Measurements from ENCODE around the gene SYNJ2BP.
"Not testable (repeated sequence)": the region's sequence is repeated elsewhere in the genome, so short reads cannot be mapped to it uniquely, and the experiment has no call there.

The SYNJ2BP gene, protein sequence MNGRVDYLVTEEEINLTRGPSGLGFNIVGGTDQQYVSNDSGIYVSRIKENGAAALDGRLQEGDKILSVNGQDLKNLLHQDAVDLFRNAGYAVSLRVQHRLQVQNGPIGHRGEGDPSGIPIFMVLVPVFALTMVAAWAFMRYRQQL

DNA sequence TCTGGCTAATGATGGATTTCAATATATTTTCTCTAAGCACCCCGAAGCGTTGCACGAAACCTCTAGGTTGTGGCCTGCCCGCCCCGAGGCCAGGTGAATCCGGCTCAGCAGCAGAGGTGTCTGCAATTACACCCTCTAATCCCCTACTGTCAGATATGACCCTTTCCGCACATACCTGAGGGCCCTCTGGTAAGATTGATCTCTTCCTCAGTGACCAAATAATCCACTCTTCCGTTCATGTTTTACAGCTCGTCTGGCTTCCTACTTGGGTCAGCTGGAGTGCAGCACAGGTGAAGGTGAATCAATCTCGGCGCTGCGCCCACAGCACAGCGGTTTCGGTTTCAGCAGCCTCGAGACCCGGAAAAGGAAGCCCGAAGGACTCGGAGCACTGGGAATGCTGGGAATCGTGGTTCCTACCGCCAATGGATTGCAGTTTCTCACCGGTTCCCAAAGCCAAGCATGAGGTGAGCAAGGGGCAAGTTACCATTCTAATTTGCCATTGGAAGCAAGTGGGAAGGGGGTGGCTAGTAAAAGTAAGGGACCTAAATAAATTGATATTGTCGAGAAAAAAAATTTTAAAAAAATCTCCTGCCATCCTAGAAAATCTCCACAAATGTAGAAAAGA lies at the start of gene SYNJ2BP:
Gene SYNJ2BP (minus strand): TSS at position 366 of the 625 bp plus-strand sequence. CDS start 127 bp downstream, at position 239.
- in situ Hi-C loops (cut with MboI; ENCODE audit: low sequenced_read_pairs) = no loop called here

- in situ Hi-C loops (cut with MboI; ENCODE audit: low sequenced_read_pairs) = no loop called here
These were observed 37.8 kb upstream of the SYNJ2BP start for GRCh38 chr14:70454731-70455130.

GRCh38 chr14:70451874-70452273 lies 35.0 kb upstream of the SYNJ2BP start, which contains the start of gene ADAM21:
Gene ADAM21, plus strand, starts transcription at chr14:70452174. Its CDS starts 5,326 bp downstream, at chr14:70457500.
- in situ Hi-C loops (cut with MboI; ENCODE audit: low sequenced_read_pairs) = no loop called here

DNA sequence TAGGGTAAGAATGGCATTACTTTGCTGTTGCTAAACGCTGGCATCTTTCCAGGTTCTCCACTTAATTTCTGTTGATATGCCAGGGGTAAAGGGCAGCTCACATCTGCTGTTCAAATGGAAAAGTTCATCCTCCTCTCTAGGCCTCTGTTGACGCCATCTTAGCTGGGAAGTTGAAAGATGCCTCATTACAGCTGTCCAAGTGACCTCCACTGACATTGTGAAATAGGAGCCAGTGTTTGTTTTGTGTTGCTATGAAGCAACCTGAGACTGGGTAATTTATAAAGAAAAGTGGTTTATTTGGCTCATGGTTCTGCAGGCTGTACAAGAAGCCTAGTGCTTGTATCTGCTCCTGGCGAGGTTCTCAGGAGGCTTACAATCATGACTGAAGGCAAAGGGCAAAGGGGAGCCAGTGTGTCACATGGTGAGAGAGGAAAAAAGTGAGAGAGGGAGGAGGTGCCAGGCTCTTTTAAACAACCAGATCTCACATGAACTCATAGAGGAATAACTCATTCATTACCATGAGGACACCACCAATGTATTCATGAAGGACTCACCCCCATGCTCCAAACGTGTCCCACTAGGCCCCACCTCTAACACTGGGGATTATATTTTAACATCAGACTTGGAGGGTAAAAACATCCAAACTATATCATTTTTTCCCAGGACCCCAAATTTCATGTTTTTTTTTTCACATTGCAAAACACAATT lies 31.9 kb upstream of the SYNJ2BP start:
- in situ Hi-C loops (cut with MboI; ENCODE audit: low sequenced_read_pairs) = no loop called here

DNA sequence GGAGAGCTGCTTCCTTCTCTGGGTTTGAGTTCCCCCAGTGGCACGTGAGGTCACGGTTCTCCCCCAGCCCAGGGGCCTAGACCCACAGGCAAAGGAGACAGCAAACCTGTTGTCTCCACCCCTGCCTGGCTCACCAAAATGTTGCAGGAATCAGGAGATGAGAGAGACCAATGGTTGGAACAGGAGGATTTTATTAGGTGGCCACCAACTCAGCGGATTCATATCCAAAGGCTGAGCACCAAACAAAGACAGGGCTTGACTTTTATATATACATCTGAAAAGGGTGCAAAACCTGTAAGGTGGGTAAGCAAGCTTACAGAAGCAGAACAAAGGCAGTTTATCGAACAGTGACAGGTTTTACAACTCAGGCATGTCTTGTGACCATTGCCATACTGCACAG lies 25.9 kb upstream of the SYNJ2BP start:
- in situ Hi-C loops (cut with MboI; ENCODE audit: low sequenced_read_pairs) = no loop called here

- in situ Hi-C loops (cut with MboI; ENCODE audit: low sequenced_read_pairs) = no loop called here
These were observed 24.8 kb upstream of the SYNJ2BP start for GRCh38 chr14:70441641-70442040.

DNA sequence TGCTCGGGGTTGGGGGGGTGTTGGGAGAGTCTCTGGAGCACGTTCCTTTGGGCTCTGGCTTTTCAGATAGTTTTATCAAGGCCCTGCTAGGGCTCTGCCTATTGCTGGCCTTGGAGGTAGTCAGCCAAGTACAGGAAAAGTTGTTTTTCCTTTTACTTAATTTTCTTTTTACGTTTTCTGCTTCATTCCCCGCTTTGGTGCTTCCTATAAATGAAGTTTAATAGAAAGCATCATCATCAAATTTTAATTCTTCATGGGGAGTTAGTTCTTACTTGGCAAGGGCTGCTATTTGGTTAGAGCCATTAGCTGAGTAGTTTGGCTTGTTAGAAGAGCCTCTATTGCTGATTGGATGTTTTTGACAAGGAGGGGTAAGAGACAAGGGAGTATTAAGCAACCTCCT lies 20.0 kb upstream of the SYNJ2BP start:
- in situ Hi-C loops (cut with MboI; ENCODE audit: low sequenced_read_pairs) = no loop called here

DNA sequence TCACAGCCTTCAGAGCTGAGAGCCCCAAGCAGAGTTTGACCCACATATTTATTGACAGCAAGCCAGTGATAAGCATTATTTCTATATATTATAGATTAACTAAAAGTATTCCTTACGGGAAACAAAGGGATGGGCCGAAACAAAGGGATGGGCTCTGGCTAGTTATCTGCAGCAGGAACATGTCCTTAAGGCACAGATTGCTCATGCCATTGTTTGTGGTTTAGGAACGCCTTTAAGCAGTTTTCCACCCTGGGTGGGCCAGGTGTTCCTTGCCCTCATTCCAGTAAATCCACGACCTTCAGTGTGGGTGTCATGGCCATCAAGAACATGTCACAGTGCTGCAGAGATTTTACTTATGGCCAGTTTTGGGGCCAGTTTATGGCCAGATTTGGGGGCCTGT lies 9.7 kb upstream of the SYNJ2BP start:
- in situ Hi-C loops (cut with MboI; ENCODE audit: low sequenced_read_pairs) = not testable (repeated sequence)

DNA sequence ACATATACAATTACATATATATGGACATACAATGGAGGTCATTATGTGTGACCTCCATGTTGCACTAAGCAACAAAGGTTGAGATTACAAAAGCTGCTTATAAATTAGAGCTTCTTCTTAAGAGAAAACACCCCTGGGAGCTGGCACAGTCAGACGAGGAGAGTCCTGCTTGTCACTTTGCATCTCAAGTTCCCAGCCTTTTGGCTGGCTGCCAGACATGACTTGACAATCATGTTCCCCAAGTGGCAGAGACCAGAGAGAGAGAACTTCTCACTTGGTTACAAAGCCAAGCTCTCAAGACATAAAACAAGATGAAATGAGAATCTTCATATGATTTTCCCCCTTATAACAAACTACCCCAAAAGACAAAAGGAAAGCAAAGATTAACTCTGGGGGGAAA lies 8.5 kb upstream of the SYNJ2BP start:
- in situ Hi-C loops (cut with MboI; ENCODE audit: low sequenced_read_pairs) = no loop called here

DNA sequence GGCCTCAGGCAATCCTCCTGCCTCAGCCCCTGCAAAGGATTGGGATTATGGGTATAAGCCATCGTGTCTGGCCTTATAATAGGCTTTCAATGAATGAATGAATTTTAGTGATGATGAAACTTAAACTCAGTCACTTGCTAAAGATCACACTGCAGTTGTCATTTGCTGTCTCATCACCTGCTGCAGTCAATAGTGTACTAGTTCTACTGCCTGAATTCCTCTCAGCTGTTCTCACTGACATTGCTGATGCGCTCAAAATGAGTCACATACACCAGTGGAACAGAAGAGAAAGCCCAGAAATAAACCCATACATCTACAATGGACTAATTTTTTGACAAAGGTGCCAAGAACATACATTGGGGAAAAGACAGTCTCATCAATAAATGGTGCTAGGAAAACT lies 5.6 kb upstream of the SYNJ2BP start:
- in situ Hi-C loops (cut with MboI; ENCODE audit: low sequenced_read_pairs) = no loop called here

DNA sequence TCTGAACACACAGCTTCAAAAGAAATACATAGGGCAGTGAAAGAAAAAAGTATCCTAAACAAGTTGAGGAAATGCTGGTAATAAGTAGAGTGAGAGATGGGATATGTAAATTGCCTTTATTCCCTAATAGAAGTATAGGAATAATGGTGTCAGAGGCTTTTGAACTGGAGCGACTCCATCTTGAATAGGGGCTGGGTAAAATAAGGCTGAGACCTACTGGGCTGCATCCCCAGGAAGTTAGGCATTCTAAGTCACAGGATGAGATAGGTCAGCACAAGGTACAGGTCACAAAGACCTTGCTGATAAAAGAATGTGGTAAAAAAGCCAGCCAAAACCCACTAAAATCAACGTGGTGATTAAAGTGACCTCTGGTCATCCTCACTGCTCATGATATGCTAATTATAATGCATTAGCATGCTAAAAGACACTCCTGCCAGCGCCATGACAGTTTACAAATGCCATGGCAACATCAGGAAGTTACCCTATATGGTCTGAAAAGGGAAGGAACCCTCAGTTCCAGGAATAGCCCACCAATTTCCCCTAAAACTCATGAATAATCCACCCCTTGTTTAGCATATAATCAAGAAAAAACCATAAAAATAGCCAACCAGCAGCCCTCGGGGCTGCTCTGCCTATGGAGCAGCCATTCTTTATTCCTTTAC lies 2.5 kb upstream of the SYNJ2BP start:
- in situ Hi-C loops (cut with MboI; ENCODE audit: low sequenced_read_pairs) = not testable (repeated sequence)

DNA sequence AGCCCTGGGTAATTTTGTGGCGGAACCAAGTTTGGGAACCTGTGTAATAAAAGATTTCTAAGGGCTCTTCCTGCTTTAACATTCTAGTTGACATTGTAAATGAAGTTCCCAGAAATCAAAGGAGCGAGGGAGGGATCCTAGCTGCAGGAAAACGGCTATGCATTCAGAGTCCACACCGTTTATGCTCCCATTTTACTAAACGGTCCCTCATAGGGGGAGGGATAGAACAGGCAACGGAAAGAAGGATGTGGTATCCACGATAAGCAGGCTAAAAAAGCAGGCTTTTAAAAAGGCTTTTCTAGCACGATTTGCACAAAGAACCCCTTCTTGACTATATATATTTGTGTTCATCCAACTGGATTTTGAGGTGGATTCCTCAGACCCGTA lies 559 bp downstream of the SYNJ2BP start:
- in situ Hi-C loops (cut with MboI; ENCODE audit: low sequenced_read_pairs) = no loop called here

DNA sequence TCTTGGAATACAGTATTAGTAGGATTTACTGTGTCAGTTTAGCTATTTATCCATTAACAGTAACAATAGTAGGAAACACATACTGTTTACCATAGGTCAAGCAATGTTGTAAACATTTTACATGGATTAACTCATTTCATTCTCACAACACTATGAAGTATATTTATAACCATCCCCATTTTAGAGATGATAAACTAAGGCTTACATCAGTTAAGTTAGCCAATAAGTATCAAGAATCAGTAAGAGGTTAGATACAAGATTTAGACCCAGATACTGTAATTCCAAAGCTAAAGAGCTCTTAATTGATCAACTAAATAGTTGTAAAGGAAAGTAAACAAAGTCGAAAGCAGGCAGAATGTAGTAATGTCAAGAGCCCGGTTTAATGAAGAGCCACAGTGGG lies 1.1 kb downstream of the SYNJ2BP start:
- in situ Hi-C loops (cut with MboI; ENCODE audit: low sequenced_read_pairs) = no loop called here

- in situ Hi-C loops (cut with MboI; ENCODE audit: low sequenced_read_pairs) = no loop called here
These were observed 9.3 kb downstream of the SYNJ2BP start for GRCh38 chr14:70407621-70408020.

DNA sequence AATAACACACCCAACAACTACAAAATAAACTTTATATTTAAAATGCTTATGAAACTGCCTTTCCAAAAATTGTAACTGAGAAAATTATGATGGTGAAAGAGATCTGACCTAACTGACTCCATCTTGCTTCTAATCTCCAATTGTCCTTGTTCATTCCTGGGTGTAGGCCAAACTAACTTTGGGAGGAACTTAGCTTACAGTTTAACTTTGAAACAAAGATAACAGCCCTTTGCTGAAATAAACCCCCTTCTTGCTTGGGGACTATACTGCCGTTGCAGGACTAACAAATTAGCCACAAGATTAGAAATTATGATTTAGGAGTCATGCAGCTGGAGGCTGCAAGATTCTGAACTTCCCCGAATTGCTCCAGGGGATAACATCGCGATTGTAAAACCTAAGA lies 10.7 kb downstream of the SYNJ2BP start:
- in situ Hi-C loops (cut with MboI; ENCODE audit: low sequenced_read_pairs) = not testable (repeated sequence)

GRCh38 chr14:70403335-70403734 lies 13.6 kb downstream of the SYNJ2BP start:
- in situ Hi-C loops (cut with MboI; ENCODE audit: low sequenced_read_pairs) = not testable (repeated sequence)

- in situ Hi-C loops (cut with MboI; ENCODE audit: low sequenced_read_pairs) = no loop called here
These were observed 15.2 kb downstream of the SYNJ2BP start for GRCh38 chr14:70401643-70402042.

DNA sequence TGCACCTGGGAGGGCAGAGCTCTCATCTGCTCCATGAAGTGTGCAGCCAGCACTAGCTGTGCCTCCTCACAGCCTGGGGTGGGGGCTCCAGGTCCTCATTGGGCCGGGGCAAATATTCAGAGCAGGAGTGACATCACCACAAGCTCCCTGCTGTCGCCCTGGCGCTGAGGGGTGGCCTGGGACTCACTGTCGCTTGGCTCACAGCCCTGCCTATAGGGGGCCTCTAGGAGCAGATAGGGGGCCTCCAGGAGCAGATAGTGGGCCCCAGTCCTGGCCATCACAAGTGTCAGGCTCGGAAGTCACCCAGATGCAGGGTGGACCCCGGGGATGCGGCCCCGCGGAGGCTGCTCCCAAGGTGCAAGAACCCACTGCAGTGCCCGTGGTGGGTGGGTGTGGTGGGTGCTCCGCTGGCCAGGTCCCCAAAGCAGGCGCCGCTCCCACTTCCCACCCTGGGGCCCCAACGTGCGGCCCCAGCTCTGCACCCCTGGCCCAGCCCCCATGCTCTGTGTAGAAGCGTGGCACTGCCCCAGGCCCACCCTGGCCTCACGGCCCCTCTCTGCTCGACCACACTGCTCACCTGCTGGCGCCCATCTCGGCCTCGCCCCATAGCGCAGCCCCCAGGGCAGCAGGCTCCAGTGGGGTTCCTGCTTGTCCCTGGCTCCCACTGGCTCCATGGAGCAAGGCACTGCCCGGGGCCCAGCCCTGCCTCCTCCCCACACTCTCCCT lies 18.0 kb downstream of the SYNJ2BP start:
- in situ Hi-C loops (cut with MboI; ENCODE audit: low sequenced_read_pairs) = no loop called here

DNA sequence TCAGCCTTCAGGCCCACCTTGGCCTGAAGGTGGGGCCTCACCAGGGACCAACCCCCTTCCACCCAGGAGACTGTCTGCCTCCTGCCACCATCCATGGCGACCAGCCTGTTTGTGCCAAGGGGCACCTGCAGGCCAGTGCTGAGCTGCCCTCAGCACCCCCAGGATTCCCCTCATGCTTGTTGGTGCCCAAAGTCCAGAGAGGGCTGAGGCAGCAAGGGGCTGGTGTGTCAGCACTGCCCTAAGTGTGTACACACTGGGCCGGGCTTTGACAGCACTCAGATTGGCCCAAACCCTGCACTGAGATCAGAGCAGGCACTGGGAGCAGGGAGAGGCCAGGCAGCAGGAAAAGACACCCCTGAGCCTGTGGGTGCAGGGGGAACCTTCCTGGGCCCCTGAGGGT lies 18.6 kb downstream of the SYNJ2BP start:
- in situ Hi-C loops (cut with MboI; ENCODE audit: low sequenced_read_pairs) = no loop called here

DNA sequence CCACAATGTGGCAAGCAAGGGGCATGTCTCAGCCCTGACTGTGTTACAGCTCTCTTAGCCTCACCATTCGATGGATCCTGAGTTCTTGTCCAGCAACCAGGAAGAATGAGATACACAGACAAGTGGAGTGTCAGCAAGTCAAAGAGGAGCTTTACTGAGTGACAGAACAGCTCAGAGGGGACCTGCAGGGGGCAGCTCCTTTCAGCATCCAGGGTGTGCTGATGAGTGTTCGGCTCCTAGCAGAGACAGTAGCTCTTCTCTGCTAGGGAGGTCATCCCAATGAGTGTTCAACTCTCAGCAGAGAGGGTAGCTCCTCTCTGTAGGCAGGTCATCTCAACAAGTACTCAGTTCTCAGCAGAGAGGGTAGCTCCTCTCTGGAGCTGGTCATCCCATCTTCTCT lies 19.1 kb downstream of the SYNJ2BP start:
- in situ Hi-C loops (cut with MboI; ENCODE audit: low sequenced_read_pairs) = no loop called here

- in situ Hi-C loops (cut with MboI; ENCODE audit: low sequenced_read_pairs) = no loop called here
These were observed 22.1 kb downstream of the SYNJ2BP start for GRCh38 chr14:70394674-70395306.
